Measurements from ENCODE around the gene HLA-DQB1.
"Not testable (repeated sequence)": the region's sequence is repeated elsewhere in the genome, so short reads cannot be mapped to it uniquely, and the experiment has no call there.

Gene HLA-DQB1

DNA sequence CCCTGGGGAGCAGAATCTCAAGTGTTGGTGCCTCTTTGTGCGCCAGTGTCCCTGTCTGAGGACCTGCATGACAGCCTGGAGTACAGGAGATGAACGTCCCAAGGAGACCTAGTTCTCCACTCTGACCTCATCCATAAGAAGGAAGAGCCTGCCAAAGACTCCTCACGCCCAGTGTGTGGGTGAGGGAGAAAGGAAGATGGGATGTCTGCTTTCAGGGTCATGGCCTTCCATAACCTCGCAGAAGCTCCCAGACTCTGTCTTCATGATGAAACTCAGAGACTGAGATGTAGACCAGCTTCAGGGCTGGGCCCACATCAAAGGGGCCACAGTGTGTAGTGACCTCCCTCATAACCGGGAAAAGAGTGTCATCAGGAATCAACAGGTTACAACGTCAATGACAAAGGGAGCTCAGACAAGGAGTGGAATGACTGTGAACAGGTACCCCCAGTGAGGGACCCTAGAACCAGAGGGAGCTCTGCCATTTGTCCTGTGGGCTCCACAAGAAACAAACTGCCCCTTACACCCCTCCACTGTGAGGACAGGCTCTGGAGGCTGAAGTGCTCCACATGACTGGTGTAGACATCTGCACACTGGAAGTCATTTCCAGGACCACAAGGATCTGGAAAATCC lies 8.1 kb downstream of the HLA-DQB1 start:
- H3K27me3 ChIP-seq (ENCODE audit: insufficient read depth, low read length, poor library complexity, severe bottlenecking): no peaks in the 10 kb centered on the region
- no peak overlapping the region for H3K4me3 ChIP-seq (ENCODE audit: low read length, poor library complexity, severe bottlenecking)
- no peaks in the 10 kb centered on the region for H3K9me3 ChIP-seq (ENCODE audit: insufficient read depth, low read depth, low read length)
- peaks cover under 1% of the 10 kb centered on the region for H3K4me1 ChIP-seq (ENCODE audit: insufficient read depth, low read length, poor library complexity, severe bottlenecking)
- H3K36me3 ChIP-seq (ENCODE audit: insufficient read depth, low read length): no peaks in the 10 kb centered on the region
- H3K9me2 ChIP-seq (replicated peaks; ENCODE audit: low read depth, low read length): no peaks in the 10 kb centered on the region
- no peak overlapping the region for H3K9ac ChIP-seq (ENCODE audit: low read depth, low read length, poor library complexity, severe bottlenecking)
- no peak overlapping the region for H3K4me2 ChIP-seq (ENCODE audit: low read depth, low read length, poor library complexity, severe bottlenecking)
- no peak overlapping the region for H2AFZ ChIP-seq (ENCODE audit: low read length)
- H3K79me2 ChIP-seq (ENCODE audit: insufficient read depth, low read length): no peaks in the 10 kb centered on the region
- no peaks in the 10 kb centered on the region for H3F3A ChIP-seq (ENCODE audit: low read depth)
- H4K20me1 ChIP-seq (ENCODE audit: insufficient read depth, low read length, poor library complexity, severe bottlenecking): no peaks in the 10 kb centered on the region
- TF ChIP-seq EZH2phosphoT487 (IDR thresholded peaks at IDR 0.05; ENCODE audit: borderline replicate concordance): no peak
- TF ChIP-seq, protein P1, sequence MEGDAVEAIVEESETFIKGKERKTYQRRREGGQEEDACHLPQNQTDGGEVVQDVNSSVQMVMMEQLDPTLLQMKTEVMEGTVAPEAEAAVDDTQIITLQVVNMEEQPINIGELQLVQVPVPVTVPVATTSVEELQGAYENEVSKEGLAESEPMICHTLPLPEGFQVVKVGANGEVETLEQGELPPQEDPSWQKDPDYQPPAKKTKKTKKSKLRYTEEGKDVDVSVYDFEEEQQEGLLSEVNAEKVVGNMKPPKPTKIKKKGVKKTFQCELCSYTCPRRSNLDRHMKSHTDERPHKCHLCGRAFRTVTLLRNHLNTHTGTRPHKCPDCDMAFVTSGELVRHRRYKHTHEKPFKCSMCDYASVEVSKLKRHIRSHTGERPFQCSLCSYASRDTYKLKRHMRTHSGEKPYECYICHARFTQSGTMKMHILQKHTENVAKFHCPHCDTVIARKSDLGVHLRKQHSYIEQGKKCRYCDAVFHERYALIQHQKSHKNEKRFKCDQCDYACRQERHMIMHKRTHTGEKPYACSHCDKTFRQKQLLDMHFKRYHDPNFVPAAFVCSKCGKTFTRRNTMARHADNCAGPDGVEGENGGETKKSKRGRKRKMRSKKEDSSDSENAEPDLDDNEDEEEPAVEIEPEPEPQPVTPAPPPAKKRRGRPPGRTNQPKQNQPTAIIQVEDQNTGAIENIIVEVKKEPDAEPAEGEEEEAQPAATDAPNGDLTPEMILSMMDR (conservative IDR thresholded peaks at IDR 0.05; ENCODE audit: low read length): no peak

DNA sequence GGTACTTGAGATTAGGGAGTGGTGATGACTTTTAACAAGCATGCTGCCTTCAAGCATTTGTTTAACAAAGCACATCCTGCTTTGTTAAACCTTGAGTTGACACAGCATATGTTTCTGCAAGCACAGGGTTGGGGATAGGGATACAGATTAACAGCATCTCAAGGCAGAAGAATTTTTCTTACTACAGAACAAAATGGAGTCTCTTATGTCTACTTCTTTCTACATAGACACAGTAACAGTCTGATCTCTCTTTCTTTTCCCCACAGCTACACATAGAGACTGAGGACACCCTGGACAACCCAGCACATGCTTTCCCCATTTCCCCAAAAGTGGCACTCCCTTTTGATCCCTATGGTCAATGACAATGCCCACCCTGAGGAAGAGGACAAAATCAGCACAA lies 8.6 kb downstream of the HLA-DQB1 start:
- not testable (repeated sequence) for H3K4me3 ChIP-seq (ENCODE audit: low read length, poor library complexity, severe bottlenecking); H3K27me3 ChIP-seq (ENCODE audit: insufficient read depth, low read length, poor library complexity, severe bottlenecking)

DNA sequence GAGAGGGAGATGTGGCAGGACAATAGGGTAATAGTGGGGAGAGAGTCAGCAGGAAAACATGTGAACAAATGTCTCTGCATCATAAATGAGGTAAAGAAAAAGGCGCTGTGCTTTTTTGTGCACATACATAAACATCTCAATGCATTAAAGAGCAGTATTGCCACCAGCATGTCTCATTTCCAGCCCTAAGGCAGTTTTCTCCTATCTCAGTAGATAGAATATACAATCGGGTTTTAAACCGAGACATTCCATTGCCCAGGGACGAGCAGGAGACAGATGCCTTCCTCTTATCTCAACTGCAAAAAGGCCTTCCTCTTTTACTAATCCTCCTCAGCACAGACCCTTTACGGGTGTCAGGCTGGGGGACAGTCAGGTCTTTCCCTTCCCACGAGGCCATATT lies 9.1 kb downstream of the HLA-DQB1 start:
- not testable (repeated sequence) for H3F3A ChIP-seq (ENCODE audit: low read depth); H4K20me1 ChIP-seq (ENCODE audit: insufficient read depth, low read length, poor library complexity, severe bottlenecking); H2AFZ ChIP-seq (ENCODE audit: low read length); H3K36me3 ChIP-seq (ENCODE audit: insufficient read depth, low read length); H3K4me2 ChIP-seq (ENCODE audit: low read depth, low read length, poor library complexity, severe bottlenecking); H3K4me3 ChIP-seq (ENCODE audit: low read length, poor library complexity, severe bottlenecking); H3K27me3 ChIP-seq (ENCODE audit: insufficient read depth, low read length, poor library complexity, severe bottlenecking); H3K79me2 ChIP-seq (ENCODE audit: insufficient read depth, low read length); H3K4me1 ChIP-seq (ENCODE audit: insufficient read depth, low read length, poor library complexity, severe bottlenecking); H3K9ac ChIP-seq (ENCODE audit: low read depth, low read length, poor library complexity, severe bottlenecking); H3K9me2 ChIP-seq (replicated peaks; ENCODE audit: low read depth, low read length); H3K9me3 ChIP-seq (ENCODE audit: insufficient read depth, low read depth, low read length)

More for the DNA sequence above, 8.6 kb downstream of the HLA-DQB1 start:
- H3K9me3 ChIP-seq (ENCODE audit: insufficient read depth, low read depth, low read length); H2AFZ ChIP-seq (ENCODE audit: low read length); H4K20me1 ChIP-seq (ENCODE audit: insufficient read depth, low read length, poor library complexity, severe bottlenecking); H3K9me2 ChIP-seq (replicated peaks; ENCODE audit: low read depth, low read length); H3K79me2 ChIP-seq (ENCODE audit: insufficient read depth, low read length); H3K9ac ChIP-seq (ENCODE audit: low read depth, low read length, poor library complexity, severe bottlenecking); H3K4me2 ChIP-seq (ENCODE audit: low read depth, low read length, poor library complexity, severe bottlenecking); H3F3A ChIP-seq (ENCODE audit: low read depth); H3K4me1 ChIP-seq (ENCODE audit: insufficient read depth, low read length, poor library complexity, severe bottlenecking); H3K36me3 ChIP-seq (ENCODE audit: insufficient read depth, low read length): not testable (repeated sequence)

DNA sequence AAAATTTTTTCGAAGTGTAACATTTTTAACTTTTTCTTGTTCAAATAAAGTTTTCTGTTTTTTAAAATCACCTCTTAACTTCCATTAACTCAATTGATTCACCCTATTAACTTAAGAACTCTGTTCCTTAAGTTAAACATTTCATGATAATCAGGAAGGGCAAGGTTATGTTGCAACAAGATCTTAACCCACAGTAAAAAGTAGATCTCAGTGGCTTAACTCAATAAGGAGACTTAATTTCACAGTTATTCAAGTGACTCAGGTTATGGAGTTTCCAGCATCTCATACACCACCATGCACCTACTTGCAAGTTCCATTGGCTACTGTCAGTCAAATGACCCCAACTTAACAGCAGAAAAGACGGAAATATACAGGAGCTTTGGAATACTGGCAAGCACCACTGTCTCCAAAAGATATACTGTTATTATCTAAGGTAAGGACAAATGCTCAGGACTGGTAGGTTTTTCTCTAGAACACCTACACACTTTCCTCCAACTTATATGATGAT lies 11.2 kb downstream of the HLA-DQB1 start:
- H3K36me3 ChIP-seq (ENCODE audit: insufficient read depth, low read length): no peaks in the 10 kb centered on the region
- H4K20me1 ChIP-seq (ENCODE audit: insufficient read depth, low read length, poor library complexity, severe bottlenecking): no peaks in the 10 kb centered on the region
- no peak overlapping the region for H3K9ac ChIP-seq (ENCODE audit: low read depth, low read length, poor library complexity, severe bottlenecking)
- H3K27me3 ChIP-seq (ENCODE audit: insufficient read depth, low read length, poor library complexity, severe bottlenecking): no peaks in the 10 kb centered on the region
- TF ChIP-seq EZH2phosphoT487 (IDR thresholded peaks at IDR 0.05; ENCODE audit: borderline replicate concordance): no peak
- no peaks in the 10 kb centered on the region for H3K4me1 ChIP-seq (ENCODE audit: insufficient read depth, low read length, poor library complexity, severe bottlenecking)
- H3K4me3 ChIP-seq (ENCODE audit: low read length, poor library complexity, severe bottlenecking): no peak overlapping the region
- no peaks in the 10 kb centered on the region for H3K9me3 ChIP-seq (ENCODE audit: insufficient read depth, low read depth, low read length)
- H3K79me2 ChIP-seq (ENCODE audit: insufficient read depth, low read length): no peaks in the 10 kb centered on the region
- H3F3A ChIP-seq (ENCODE audit: low read depth): no peaks in the 10 kb centered on the region
- no peak overlapping the region for H3K4me2 ChIP-seq (ENCODE audit: low read depth, low read length, poor library complexity, severe bottlenecking)
- no peak overlapping the region for H2AFZ ChIP-seq (ENCODE audit: low read length)
- H3K9me2 ChIP-seq (replicated peaks; ENCODE audit: low read depth, low read length): no peaks in the 10 kb centered on the region

Data from Loucy (cell line).